Transverse colon (tissue), 4 donors: ENCODE measurements around the gene OR5AR1. TPM values are rescaled to one million over a fixed set of nuclear protein-coding genes. Genes with fewer than 3 reads are reported as not detected.

Source experiments
- DNase-seq: peaks from one replicate; pipeline ENCODE4 v3.0.0-alpha.2; 2019
- H3K27ac ChIP-seq, 4 donors: fragments of 200-600 bp; sonication (generic); 2 replicates each; pipeline ENCODE4 v1.5.1; 2016 to 2018; ENCODE audit warnings: inconsistent platforms in 4 of 4
- H3K27me3 ChIP-seq: fragments of 200-600 bp; sonication (generic); 2 replicates; pipeline ENCODE4 v1.5.1; 2017; ENCODE audit warnings: inconsistent platforms
- H3K36me3 ChIP-seq, 4 donors: fragments of 200-600 bp; sonication (generic); 2 replicates each; pipeline ENCODE4 v1.5.1; 2017 to 2019; ENCODE audit warnings: inconsistent platforms in 4 of 4
- H3K4me1 ChIP-seq, 4 donors: fragments of 200-600 bp; sonication (generic); 2 replicates each; pipeline ENCODE4 v1.5.1; 2017 to 2020; ENCODE audit warnings: inconsistent platforms in 4 of 4
- H3K4me3 ChIP-seq, 4 donors: fragments of 200-600 bp; sonication (generic); 1 replicate in 1 of 4; 2 replicates in 3 of 4; pipeline versions ENCODE4 v1.5.1 to v1.6.1; 2017 to 2019; ENCODE audit warnings: inconsistent platforms in 4 of 4
- H3K9me3 ChIP-seq, 2 donors: fragments of 200-600 bp; sonication (generic); 2 replicates each; pipeline ENCODE4 v1.5.1; 2017 to 2019; ENCODE audit warnings: inconsistent platforms in 2 of 2
- EP300 ChIP-seq: sonication (generic); formaldehyde crosslinking; IDR thresholded peaks from one replicate; pipeline ENCODE4 v1.6.1; 2017; ENCODE audit warnings: antibody characterized with exemption, low read depth
- POLR2A ChIP-seq: fragments of 450-650 bp; IDR thresholded peaks from one replicate; pipeline ENCODE4 v1.6.1; 2016; ENCODE audit warnings: antibody characterized with exemption, mild to moderate bottlenecking, moderate library complexity
- POLR2AphosphoS5 ChIP-seq, 3 donors: sonication (generic); formaldehyde crosslinking; IDR thresholded peaks; one replicate each; pipeline ENCODE4 v1.6.1; 2016; ENCODE audit warnings: antibody characterized with exemption in 3 of 3
- WGBS, 2 donors: methylation state at CpG; one replicate each; pipeline ENCODE4 v1.1.5; 2018; ENCODE audit warnings: low coverage in 1 of 2; 5-methylcytosine and 5-hydroxymethylcytosine counted together
- in situ Hi-C, 4 donors: fragments of 200-750 bp; cut with MboI; loops; one replicate each; pipeline versions ENCODE4 v1.15.0 to v1.15.1; 2017; ENCODE audit warnings: low sequenced_read_pairs in 3 of 4, low pct_ligation_motif_present in 1 of 4, low pct_unique_long_range_greater_than_20kb in 1 of 4
- intact Hi-C: fragments of 100-400 bp; cut with DNase I; formaldehyde crosslinking; loops from one replicate; pipeline ENCODE4 v1.15.1; 2023; ENCODE audit warnings: low total_unique reads
- small RNA-seq, 4 donors: library from RNA; depleted of rRNA; stranded (forward); fragments of <200 nt; gene quantifications; one replicate each; pipeline ENCODE3, GENCODE V24; 2016
- total RNA-seq, 4 donors: library from RNA; depleted of rRNA; stranded (reverse); fragments of >200 nt; gene quantifications; one replicate each; pipeline ENCODE4 v1.1.0, GENCODE V29; 2016
- TF ChIP-seq, protein P1 (sequence below), 5 experiments: fragments of 200-600 bp in 3 of 5; fragments of 450-650 bp in 2 of 5; sonication (generic) in 3 of 5; IDR thresholded peaks; 1 replicate in 2 of 5; 2 replicates in 3 of 5; pipeline ENCODE4 v1.5.1; 2016 to 2017; ENCODE audit warnings: antibody characterized with exemption in 5 of 5, inconsistent platforms in 3 of 5, mild to moderate bottlenecking in 2 of 5, moderate library complexity in 1 of 5

OR5AR1 gene
- total RNA-seq, 4 donors from 2014 or later, result not detected

DNA sequence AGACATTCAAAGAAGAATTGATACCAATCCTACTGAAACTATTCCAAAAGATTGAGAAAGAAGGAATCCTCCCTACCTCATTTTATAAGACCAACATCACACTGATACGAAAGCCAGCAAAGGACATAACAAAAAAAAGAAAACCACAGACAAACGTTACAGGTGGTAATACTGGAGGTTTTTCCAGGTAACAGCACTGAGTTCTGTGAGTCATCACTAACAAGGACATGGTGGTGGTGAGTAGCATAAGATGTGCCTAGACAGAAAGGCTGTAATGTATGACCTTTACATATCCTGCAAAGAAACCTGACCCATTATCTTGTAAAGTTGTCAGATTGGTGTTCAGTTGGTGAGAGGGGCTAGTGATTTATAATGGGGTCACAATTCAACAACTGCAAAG lies 50.7 kb downstream of the OR5AR1 start:
- Histone ChIP-seq H3K27me3 (no peaks in the 10 kb centered on the region), H3K4me3 (no peak overlapping the region), H3K27ac (no peak overlapping the region), H3K36me3 (no peaks in the 10 kb centered on the region), H3K4me1 (no peaks in the 10 kb centered on the region), H3K9me3 (no peaks in the 10 kb centered on the region)
- intact Hi-C loops, result no loop called here
- DNase-seq, result no peak
- 57 to 100% methylated on average over 1 to 2 of the region's 2 CpGs for WGBS, 2 donors
- in situ Hi-C loops, result no loop called here
- TF ChIP-seq POLR2AphosphoS5 (IDR thresholded peaks at IDR 0.05) (no peak), EP300 (no peak), POLR2A (no peak)
- TF ChIP-seq, protein P1, sequence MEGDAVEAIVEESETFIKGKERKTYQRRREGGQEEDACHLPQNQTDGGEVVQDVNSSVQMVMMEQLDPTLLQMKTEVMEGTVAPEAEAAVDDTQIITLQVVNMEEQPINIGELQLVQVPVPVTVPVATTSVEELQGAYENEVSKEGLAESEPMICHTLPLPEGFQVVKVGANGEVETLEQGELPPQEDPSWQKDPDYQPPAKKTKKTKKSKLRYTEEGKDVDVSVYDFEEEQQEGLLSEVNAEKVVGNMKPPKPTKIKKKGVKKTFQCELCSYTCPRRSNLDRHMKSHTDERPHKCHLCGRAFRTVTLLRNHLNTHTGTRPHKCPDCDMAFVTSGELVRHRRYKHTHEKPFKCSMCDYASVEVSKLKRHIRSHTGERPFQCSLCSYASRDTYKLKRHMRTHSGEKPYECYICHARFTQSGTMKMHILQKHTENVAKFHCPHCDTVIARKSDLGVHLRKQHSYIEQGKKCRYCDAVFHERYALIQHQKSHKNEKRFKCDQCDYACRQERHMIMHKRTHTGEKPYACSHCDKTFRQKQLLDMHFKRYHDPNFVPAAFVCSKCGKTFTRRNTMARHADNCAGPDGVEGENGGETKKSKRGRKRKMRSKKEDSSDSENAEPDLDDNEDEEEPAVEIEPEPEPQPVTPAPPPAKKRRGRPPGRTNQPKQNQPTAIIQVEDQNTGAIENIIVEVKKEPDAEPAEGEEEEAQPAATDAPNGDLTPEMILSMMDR (IDR thresholded peaks at IDR 0.05), result no peak

Small RNAs within 50 kb of the gene (small RNA-seq; reads per million reads assigned to genes)
- 0 reads per million in 4 donors for gene AP004245.1

Other genes starting within 250 kb of the OR5AR1 start
- not detected for gene OR5M3, start 190.3 kb upstream of the OR5AR1 start, total RNA-seq
- not detected for gene OR5M8, start 172.3 kb upstream of the OR5AR1 start, total RNA-seq
- gene OR5M11, start 120.4 kb upstream of the OR5AR1 start, total RNA-seq, result not detected
- gene OR5M10, start 86.0 kb upstream of the OR5AR1 start, total RNA-seq, result not detected
- gene OR5M1, start 48.8 kb upstream of the OR5AR1 start, total RNA-seq, result not detected
- gene OR5AP2, start 21.2 kb upstream of the OR5AR1 start, total RNA-seq, result not detected
- not detected for gene OR9G1, start 35.4 kb downstream of the OR5AR1 start, total RNA-seq
- gene OR9G4, start 85.0 kb downstream of the OR5AR1 start, total RNA-seq, result not detected